HCT116 (cell line): ENCODE results near the gene RGS10.

ENCODE experiments used
- EGR1 ChIP-seq: IDR thresholded peaks from 2 replicates; pipeline ENCODE4 v1.6.1; 2012; ENCODE audit warnings: low read depth
- EZH2 ChIP-seq: fragments of 200-600 bp; sonication (generic); IDR thresholded peaks from 2 replicates; pipeline ENCODE4 v1.6.1; 2017; ENCODE audit warnings: antibody characterized with exemption, mixed run types
- EZH2phosphoT487 ChIP-seq: fragments of 200-600 bp; IDR thresholded peaks from 2 replicates; pipeline ENCODE4 v1.6.1; 2018; ENCODE audit warnings: antibody characterized with exemption, borderline replicate concordance
- FOSL1 ChIP-seq: IDR thresholded peaks from 2 replicates; pipeline ENCODE4 v1.6.1; 2012; ENCODE audit warnings: low read depth
- POLR2A ChIP-seq: IDR thresholded peaks from 2 replicates; pipeline ENCODE4 v1.7.0; 2011; ENCODE audit warnings: borderline replicate concordance; ENCODE audit not compliant: insufficient read depth, insufficient read length; ENCODE audit errors: extremely low read depth
- POLR2AphosphoS5 ChIP-seq: IDR thresholded peaks from 2 replicates; pipeline ENCODE4 v1.6.1; 2011; ENCODE audit warnings: mild to moderate bottlenecking, low read depth, low read length, moderate library complexity
- RAD21 ChIP-seq: IDR thresholded peaks from 2 replicates; pipeline ENCODE4 v1.6.1; 2012; ENCODE audit warnings: low read depth, mild to moderate bottlenecking
- SP1 ChIP-seq: IDR thresholded peaks from 2 replicates; pipeline ENCODE4 v1.6.1; 2012; ENCODE audit warnings: low read depth
- TCF7L2 ChIP-seq: IDR thresholded peaks from 2 replicates; pipeline ENCODE4 v1.7.0; 2011; ENCODE audit warnings: borderline replicate concordance, inconsistent platforms; ENCODE audit not compliant: insufficient read depth, insufficient read length; ENCODE audit errors: extremely low read depth
- ZFX ChIP-seq: fragments of 450-650 bp; IDR thresholded peaks from 2 replicates; pipeline ENCODE4 v1.6.1; 2017
- TF ChIP-seq, protein P1 (sequence below), 3 experiments: fragments of 200-600 bp in 1 of 3; sonication (generic) in 1 of 3; IDR thresholded peaks in 2 of 3; conservative IDR thresholded peaks in 1 of 3; 2 replicates each; pipeline ENCODE4 v1.5.1; 2012 to 2017; ENCODE audit warnings: low read depth in 2 of 3, low read length in 2 of 3, antibody characterized with exemption in 1 of 3, borderline replicate concordance in 1 of 3, control low read depth in 1 of 3, mild to moderate bottlenecking in 1 of 3, mixed read lengths in 1 of 3, mixed run types in 1 of 3, moderate library complexity in 1 of 3; ENCODE audit not compliant: insufficient read depth in 1 of 3
- TF ChIP-seq, protein P2 (sequence below): IDR thresholded peaks from 2 replicates; pipeline ENCODE4 v1.6.1; 2012; ENCODE audit warnings: low read depth
- TF ChIP-seq, protein P3 (sequence below): IDR thresholded peaks from 2 replicates; pipeline ENCODE4 v1.6.1; 2012
- TF ChIP-seq, protein P4 (sequence below): IDR thresholded peaks from 2 replicates; pipeline ENCODE4 v1.6.1; 2011; ENCODE audit warnings: mild to moderate bottlenecking, low read length, moderate library complexity; ENCODE audit not compliant: insufficient replicate concordance; ENCODE audit errors: extremely low read depth

DNA sequence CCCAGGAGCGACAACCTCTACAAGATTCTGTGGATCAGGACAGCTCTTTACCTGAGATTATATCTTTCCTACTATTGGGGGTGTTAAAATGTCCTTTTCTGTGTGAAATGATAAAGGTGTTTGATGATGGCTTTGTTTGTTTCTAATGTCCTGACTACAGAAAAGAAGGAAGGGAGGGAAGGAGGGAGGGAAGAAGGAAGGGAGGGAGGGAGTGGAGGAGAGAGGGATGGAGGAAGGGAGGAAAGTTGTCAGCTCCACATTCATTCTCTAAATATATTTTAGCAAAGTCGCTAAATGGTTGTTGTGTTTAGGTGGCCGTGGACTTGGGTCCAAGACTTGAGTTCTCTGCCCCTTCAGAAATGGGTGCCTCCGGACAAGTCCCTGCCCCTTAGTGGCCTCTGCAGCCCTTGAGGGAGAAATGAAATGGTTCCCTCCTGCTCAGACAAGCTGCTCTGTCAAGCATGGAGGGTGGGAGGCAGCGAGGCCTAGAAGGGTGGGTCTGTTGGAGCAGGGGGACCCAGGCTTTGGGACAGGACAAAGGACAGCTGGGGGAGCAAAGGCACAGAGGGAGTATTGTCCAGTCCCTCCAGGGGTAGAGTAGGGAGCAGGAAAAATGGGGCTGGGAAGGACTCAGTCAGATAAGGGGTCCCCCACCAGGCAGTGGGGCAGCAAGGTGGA is 4.4 kb downstream of the RGS10 start:
- TF ChIP-seq POLR2AphosphoS5 (no peak), POLR2A (no peak), EZH2phosphoT487 (no peak), TCF7L2 (no peak), RAD21 (no peak), ZFX (no peak), EZH2 (no peak), SP1 (no peak), EGR1 (no peak), FOSL1 (no peak)
- TF ChIP-seq, protein P1, sequence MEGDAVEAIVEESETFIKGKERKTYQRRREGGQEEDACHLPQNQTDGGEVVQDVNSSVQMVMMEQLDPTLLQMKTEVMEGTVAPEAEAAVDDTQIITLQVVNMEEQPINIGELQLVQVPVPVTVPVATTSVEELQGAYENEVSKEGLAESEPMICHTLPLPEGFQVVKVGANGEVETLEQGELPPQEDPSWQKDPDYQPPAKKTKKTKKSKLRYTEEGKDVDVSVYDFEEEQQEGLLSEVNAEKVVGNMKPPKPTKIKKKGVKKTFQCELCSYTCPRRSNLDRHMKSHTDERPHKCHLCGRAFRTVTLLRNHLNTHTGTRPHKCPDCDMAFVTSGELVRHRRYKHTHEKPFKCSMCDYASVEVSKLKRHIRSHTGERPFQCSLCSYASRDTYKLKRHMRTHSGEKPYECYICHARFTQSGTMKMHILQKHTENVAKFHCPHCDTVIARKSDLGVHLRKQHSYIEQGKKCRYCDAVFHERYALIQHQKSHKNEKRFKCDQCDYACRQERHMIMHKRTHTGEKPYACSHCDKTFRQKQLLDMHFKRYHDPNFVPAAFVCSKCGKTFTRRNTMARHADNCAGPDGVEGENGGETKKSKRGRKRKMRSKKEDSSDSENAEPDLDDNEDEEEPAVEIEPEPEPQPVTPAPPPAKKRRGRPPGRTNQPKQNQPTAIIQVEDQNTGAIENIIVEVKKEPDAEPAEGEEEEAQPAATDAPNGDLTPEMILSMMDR (IDR thresholded peaks at IDR 0.05 in 2 of 3, conservative IDR thresholded peaks at IDR 0.05 in 1 of 3; ENCODE audit: borderline replicate concordance in 1 of 3, insufficient read depth in 1 of 3, low read depth in 2 of 3, low read length in 2 of 3), result no peak
- TF ChIP-seq, protein P2, sequence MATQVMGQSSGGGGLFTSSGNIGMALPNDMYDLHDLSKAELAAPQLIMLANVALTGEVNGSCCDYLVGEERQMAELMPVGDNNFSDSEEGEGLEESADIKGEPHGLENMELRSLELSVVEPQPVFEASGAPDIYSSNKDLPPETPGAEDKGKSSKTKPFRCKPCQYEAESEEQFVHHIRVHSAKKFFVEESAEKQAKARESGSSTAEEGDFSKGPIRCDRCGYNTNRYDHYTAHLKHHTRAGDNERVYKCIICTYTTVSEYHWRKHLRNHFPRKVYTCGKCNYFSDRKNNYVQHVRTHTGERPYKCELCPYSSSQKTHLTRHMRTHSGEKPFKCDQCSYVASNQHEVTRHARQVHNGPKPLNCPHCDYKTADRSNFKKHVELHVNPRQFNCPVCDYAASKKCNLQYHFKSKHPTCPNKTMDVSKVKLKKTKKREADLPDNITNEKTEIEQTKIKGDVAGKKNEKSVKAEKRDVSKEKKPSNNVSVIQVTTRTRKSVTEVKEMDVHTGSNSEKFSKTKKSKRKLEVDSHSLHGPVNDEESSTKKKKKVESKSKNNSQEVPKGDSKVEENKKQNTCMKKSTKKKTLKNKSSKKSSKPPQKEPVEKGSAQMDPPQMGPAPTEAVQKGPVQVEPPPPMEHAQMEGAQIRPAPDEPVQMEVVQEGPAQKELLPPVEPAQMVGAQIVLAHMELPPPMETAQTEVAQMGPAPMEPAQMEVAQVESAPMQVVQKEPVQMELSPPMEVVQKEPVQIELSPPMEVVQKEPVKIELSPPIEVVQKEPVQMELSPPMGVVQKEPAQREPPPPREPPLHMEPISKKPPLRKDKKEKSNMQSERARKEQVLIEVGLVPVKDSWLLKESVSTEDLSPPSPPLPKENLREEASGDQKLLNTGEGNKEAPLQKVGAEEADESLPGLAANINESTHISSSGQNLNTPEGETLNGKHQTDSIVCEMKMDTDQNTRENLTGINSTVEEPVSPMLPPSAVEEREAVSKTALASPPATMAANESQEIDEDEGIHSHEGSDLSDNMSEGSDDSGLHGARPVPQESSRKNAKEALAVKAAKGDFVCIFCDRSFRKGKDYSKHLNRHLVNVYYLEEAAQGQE, result no peak
- TF ChIP-seq, protein P3, sequence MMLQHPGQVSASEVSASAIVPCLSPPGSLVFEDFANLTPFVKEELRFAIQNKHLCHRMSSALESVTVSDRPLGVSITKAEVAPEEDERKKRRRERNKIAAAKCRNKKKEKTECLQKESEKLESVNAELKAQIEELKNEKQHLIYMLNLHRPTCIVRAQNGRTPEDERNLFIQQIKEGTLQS, result no peak
- TF ChIP-seq, protein P4, sequence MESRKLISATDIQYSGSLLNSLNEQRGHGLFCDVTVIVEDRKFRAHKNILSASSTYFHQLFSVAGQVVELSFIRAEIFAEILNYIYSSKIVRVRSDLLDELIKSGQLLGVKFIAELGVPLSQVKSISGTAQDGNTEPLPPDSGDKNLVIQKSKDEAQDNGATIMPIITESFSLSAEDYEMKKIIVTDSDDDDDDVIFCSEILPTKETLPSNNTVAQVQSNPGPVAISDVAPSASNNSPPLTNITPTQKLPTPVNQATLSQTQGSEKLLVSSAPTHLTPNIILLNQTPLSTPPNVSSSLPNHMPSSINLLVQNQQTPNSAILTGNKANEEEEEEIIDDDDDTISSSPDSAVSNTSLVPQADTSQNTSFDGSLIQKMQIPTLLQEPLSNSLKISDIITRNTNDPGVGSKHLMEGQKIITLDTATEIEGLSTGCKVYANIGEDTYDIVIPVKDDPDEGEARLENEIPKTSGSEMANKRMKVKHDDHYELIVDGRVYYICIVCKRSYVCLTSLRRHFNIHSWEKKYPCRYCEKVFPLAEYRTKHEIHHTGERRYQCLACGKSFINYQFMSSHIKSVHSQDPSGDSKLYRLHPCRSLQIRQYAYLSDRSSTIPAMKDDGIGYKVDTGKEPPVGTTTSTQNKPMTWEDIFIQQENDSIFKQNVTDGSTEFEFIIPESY, result no peak
